ENCODE measurements around the gene HPS3.
"Not testable (repeated sequence)": the region's sequence is repeated elsewhere in the genome, so short reads cannot be mapped to it uniquely, and the experiment has no call there.

Gene HPS3

GRCh38 chr3:149129326-149130205 lies at the start of gene HPS3:
Gene HPS3, plus strand, starts transcription at chr3:149129638. Its CDS starts 86 bp downstream, at chr3:149129724.
- peak; percentile 59 to 82 (median 60) for DNase-seq (ENCODE audit: low read depth in 3 of 3)

GRCh38 chr3:149080011-149080698 lies 49.3 kb upstream of the HPS3 start:
- no peak for DNase-seq (ENCODE audit: low read depth in 3 of 3)

- DNase-seq (ENCODE audit: low read depth in 3 of 3) = no peak
Measured at GRCh38 chr3:149080699-149081091, 48.7 kb upstream of the HPS3 start.

- DNase-seq (ENCODE audit: low read depth in 3 of 3) = no peak
Measured at GRCh38 chr3:149081772-149082171, 47.7 kb upstream of the HPS3 start.

GRCh38 chr3:149085828-149086231 lies 43.6 kb upstream of the HPS3 start:
- DNase-seq (ENCODE audit: low read depth in 3 of 3) = peak in 1 of 3 donors; percentile 5

GRCh38 chr3:149086232-149086988 lies 43.0 kb upstream of the HPS3 start, which contains the start of gene HLTF:
Gene HLTF, minus strand, starts transcription at chr3:149086533. Its CDS starts 197 bp downstream, at chr3:149086336.
- peak; percentile 78 to 85 (median 82) for DNase-seq (ENCODE audit: low read depth in 3 of 3)

- DNase-seq (ENCODE audit: low read depth in 3 of 3) = no peak
Measured at GRCh38 chr3:149087208-149087607, 42.2 kb upstream of the HPS3 start.

- no peak for DNase-seq (ENCODE audit: low read depth in 3 of 3)
Measured at GRCh38 chr3:149089395-149089794, 40.0 kb upstream of the HPS3 start.

- no peak for DNase-seq (ENCODE audit: low read depth in 3 of 3)
Measured at GRCh38 chr3:149090461-149090860, 39.0 kb upstream of the HPS3 start.

GRCh38 chr3:149090907-149091306 lies 38.5 kb upstream of the HPS3 start:
- DNase-seq (ENCODE audit: low read depth in 3 of 3) = no peak

- DNase-seq (ENCODE audit: low read depth in 3 of 3) = no peak
Measured at GRCh38 chr3:149091983-149092382, 37.5 kb upstream of the HPS3 start.

- DNase-seq (ENCODE audit: low read depth in 3 of 3) = no peak
Measured at GRCh38 chr3:149095487-149095886, 34.0 kb upstream of the HPS3 start.

GRCh38 chr3:149097987-149098386 lies 31.5 kb upstream of the HPS3 start:
- DNase-seq (ENCODE audit: low read depth in 3 of 3) = not testable (repeated sequence)

- DNase-seq (ENCODE audit: low read depth in 3 of 3) = no peak
Measured at GRCh38 chr3:149101154-149101553, 28.3 kb upstream of the HPS3 start.

GRCh38 chr3:149101641-149102040 lies 27.8 kb upstream of the HPS3 start:
- no peak for DNase-seq (ENCODE audit: low read depth in 3 of 3)

- DNase-seq (ENCODE audit: low read depth in 3 of 3) = no peak
Measured at GRCh38 chr3:149104484-149104883, 25.0 kb upstream of the HPS3 start.

- no peak for DNase-seq (ENCODE audit: low read depth in 3 of 3)
Measured at GRCh38 chr3:149114458-149114857, 15.0 kb upstream of the HPS3 start.

- DNase-seq (ENCODE audit: low read depth in 3 of 3) = no peak
Measured at GRCh38 chr3:149115114-149115513, 14.3 kb upstream of the HPS3 start.

GRCh38 chr3:149118724-149119123 lies 10.7 kb upstream of the HPS3 start:
- DNase-seq (ENCODE audit: low read depth in 3 of 3) = no peak

- no peak for DNase-seq (ENCODE audit: low read depth in 3 of 3)
Measured at GRCh38 chr3:149119466-149119865, 10.0 kb upstream of the HPS3 start.

- DNase-seq (ENCODE audit: low read depth in 3 of 3) = no peak
Measured at GRCh38 chr3:149120051-149120972, 9.1 kb upstream of the HPS3 start.
